ENCODE measurements around the gene TANGO6. TPM values are rescaled to one million over a fixed set of nuclear protein-coding genes. Genes with fewer than 3 reads are reported as not detected.

Gene TANGO6
- total RNA-seq, 1 donor from 2014 or later: 23.0 TPM

DNA sequence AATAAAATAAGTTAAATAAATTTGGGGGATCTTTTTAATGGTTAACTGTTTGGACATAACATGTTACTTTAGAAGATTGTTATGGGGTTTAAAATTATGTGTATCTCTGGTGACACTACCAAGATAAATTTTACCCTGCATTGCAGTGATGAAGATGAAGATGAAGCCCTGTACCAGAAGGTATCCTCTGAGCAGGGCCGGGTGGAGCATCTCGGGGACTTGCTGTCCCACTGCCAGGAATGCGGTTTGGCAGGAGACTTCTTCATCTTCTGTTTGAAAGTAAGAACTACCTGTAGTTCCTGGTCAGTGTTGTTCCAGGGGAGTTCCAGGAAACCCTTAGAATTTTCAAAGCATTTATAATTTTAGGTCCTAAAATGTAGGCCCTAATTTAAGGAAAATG lies 64.0 kb downstream of the TANGO6 start:
- DNase-seq (ENCODE audit: low spot score): no peak

DNA sequence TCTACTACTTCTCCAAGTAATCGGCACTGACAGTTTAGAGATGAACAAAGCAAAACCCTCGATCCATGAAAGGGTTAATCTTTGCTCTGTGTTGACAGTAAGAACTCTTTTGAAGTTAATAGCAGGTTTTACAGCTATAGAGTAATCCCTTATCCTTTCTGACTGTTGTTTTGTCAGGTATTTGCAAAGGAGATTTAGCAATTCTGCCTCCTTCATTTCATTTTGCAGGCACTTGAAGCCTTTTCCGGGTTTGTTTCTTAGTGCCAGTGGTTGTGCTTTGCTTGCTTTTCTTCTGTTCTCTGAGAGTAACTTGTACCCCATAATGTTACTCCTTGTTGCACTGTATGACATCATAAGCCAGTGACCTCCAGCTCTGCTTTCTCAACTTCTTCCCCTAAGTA lies 64.5 kb downstream of the TANGO6 start:
- no peak for DNase-seq (ENCODE audit: low spot score)

DNA sequence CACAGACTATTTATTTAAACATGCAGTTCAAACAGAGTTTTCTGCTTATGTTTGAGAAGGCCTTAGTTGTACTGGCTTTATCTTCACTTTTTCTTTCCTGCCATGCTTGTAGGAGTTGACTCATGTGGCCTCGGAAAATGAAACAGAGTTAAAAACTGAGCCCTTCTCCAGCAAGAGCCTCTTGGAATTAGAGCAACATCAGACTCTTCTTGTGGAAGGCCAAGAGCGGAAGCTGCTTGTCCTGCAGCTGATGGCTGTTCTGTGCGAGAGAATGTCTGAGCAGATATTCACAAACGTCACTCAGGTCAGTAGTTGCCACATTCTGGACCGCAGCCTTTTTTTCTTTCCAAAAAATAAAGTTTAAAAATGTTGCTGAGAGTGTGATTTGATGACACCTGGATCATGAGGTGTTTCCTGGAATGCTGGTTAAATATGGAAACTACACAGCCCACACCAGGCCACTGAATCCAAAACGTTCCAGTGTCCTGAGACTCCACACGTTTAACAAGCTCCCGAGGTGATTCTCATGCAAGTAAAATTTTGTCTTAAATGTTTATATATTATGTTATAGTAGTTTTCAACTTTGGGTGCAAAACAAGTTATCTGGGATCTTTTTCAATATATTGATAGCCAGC lies 65.9 kb downstream of the TANGO6 start:
- no peak for DNase-seq (ENCODE audit: low spot score)

DNA sequence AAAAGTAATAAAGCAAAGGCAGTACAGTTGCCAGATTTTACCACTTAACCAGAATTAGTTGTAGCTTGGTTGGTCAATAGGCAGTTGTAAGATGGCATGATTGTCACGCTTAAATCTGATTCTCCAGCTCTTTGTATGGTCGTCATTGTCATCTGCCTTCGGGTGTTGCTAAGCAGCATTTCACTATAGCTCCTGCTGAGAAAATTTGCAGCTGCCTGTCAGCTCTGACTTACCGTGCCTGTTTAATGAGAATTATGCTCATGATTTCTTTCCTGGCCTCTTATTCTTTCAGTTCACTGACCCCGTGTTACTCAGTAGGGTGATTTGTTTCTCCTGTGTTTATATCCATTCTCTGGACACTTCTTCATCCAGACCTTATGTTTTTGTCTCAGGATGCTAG lies 66.7 kb downstream of the TANGO6 start:
- DNase-seq (ENCODE audit: low spot score): no peak

DNA sequence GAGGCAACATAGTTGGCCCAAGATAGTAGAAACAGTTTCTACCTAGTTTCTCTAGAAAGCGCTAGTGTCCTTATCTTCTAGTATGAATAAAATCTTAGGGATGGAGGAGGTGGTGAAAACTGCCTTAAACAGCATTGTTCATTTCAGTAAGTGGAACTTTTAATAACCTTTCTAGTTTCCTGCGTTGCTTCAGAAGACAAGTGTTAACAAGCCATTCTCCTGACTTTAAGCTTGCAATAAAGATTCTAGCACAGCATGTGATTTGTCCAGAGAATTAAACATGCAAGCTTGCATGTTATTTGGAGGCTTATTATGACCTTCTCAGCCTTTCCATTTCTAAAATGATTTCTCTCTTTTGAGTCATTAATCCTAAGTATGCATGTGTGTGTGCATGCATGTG lies 72.3 kb downstream of the TANGO6 start:
- DNase-seq (ENCODE audit: low spot score): no peak

DNA sequence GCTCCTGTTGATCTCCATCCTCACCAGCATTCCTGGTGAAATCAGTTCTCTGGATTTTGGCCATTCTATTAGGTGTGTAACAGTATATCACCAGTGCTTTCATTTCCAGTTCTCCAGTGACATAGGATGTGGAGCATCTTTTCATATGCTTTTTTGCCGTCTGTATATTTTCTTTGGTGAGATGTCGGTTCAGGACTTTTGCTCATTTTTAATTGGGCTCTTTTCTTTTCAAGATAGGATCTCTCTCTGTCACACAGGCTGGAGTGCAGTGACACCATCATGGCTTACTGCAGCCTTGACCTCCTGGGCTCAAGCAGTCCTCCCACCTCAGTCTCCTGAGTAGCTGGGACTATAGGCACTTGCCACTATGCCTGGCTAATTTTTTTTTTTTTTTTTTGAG lies 74.2 kb downstream of the TANGO6 start:
- no peak for DNase-seq (ENCODE audit: low spot score)

DNA sequence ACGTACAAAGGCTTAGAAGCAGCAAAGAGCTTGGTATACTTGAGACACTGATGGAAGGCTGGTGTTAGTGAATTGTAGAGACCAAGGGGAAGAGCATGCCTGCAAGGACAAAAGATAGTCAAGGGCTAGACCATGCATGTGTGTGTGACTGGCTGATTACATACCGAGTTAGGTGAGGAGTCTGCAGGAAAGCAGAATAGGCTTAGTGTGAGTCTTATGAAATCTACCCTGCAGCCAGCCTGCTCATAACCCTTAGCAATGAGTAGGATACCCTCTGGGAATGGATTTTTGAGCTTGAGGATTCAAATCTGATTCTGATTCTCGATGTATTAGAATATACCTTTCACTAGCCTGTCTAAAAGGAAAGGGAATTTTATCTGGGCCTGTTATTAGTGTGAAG lies 77.0 kb downstream of the TANGO6 start:
- no peak for DNase-seq (ENCODE audit: low spot score)

DNA sequence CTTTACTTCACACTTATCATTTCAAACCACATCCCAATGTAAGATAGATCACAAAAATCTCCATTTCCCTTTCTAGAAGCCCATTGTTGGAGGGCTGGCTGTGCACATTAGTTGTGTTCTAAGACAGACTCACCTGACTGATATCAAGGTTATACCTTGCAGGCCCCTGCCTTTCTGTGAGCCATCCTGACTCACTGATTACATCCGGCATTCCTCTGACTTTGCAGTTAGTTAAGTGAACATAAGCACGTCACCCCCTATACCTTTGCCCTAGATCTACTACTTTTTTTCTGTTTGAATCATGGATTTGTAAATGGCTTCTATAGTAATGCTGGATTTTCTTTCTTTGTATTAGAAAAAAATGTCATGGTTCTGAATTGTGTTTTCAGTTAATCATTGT lies 78.3 kb downstream of the TANGO6 start:
- no peak for DNase-seq (ENCODE audit: low spot score)

DNA sequence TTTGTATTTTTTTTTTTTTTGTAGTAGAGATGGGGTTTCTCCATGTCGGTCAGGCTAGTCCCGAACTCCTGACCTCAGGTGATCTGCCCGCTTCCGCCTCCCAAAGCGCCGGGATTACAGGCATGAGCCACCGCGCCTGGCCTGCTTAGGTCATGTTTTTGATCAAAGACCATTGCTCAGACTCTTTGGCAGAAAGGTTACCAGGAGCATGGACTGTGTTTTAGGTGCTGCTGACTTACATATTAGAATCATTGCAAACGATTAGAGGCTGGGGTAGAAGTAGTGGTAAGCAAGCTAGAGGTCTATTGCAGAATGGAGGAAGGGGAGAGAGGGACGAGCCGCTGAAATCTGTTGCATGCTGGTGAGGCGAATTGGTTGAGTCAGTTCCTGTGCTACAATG lies 79.8 kb downstream of the TANGO6 start:
- no peak for DNase-seq (ENCODE audit: low spot score)

DNA sequence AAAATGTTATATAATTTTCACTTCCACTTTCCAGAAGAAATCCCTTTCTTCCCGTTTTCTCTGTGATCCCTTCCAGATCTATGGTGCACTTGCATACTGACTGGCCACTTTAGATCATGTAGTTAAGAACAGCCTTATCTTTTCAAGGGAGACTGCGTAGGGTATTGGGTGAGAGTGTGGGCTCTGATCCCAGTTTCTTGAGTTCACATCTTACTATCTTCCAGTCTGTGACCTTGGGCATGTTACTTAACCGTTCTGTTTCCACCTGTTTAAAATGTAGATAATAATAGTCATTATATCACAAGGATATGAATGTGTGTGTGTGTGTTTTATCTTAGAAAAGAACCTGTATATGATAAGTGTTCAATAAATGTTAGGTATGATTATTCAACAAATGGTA lies 83.7 kb downstream of the TANGO6 start:
- DNase-seq (ENCODE audit: low spot score): no peak

DNA sequence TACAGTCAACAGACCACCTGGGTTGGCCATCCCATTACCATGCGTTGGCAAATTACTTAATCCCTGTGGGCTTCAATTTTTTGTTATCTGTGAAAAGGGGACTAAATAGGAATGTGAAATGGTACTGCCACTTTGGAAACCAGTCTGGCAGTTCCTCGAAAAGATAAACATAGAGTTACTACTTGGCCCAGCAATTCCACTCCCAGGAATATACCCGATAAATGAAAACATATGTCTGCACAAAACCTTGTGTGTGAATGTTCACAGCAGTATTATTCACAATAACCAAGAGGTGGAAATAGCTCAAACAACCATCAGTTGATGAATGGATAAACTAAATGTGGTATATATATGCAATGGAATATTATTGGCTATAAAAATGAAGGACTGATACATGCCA lies 87.9 kb downstream of the TANGO6 start:
- DNase-seq (ENCODE audit: low spot score): no peak

DNA sequence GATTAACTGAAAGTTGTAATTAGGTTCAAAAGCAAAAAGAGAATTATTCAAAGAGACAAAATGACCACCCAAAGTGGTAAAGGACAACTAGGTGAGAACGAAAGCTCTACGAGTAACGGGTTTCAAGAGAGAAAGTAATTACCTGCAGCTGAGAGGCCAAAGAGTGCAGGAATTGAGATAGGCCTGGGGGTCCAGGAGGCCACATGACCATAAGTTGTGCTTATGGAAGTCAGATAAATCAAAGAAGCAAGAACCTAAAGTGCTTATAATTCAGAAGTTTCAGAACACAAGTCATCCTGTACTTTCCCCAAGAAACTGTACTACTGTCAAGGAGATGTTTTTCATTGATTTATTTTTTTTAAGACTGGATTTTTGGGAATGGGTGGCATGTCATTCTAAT lies 91.1 kb downstream of the TANGO6 start:
- DNase-seq (ENCODE audit: low spot score): no peak

DNA sequence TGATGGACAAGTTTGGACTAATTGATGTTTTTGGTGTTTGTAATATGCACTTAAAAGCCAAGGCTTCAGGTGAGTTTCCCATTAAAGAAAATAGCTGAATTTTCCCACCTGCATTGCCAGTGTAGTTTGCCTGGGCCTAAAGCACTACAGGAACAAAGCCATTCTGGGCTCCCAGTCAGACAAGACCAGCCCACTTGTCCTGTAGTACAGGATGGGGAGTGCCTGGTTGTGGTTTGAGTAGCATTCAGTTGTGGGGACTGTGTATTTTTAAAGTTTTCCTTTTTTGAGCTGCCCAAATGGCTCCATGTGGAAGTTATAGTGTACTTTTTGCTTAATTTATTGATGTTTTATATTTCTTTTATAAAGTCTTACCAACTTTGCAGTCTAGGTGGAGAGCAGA lies 91.7 kb downstream of the TANGO6 start:
- DNase-seq (ENCODE audit: low spot score): no peak

DNA sequence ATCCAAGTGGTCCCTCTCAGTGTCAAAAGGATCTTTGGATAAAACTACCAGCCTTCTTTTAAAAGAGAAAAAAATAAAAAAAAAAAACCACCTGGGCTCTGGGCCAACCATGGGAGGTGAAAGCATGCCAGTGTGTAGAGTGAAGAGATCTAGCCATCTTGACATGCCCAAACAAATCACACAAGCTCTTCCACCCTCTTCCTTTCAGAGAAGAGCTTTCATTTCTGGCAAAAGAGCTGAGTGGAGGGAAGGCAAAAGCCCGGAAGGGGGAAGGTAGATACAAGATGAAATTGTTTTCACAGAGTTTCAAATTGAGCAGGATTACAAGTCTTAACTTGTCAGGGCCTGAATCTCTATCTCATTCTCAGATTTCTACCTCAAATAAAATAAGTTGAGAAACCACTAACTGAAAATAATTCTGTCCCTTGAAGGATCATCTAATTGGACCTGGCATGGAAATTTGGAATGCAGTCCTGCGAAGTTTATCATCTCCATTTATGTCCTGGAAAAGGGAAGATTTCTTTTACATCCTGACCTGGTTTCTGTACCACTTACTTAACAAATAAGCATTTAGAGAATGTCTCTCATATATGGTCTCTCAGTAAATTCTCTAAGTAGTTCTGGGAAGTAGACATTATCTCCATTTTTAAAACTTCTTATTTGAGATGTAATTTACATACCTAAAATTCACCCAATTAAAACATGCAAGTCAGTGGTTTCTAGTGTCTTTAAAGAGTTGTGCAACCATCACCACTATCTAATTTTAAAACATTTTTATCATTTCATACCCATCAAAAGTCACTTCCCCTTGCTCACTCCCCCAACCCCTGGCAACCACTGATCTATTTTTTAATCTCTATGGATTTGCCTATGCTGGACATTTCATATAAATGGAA lies 93.7 kb downstream of the TANGO6 start:
- DNase-seq (ENCODE audit: low spot score): no peak

DNA sequence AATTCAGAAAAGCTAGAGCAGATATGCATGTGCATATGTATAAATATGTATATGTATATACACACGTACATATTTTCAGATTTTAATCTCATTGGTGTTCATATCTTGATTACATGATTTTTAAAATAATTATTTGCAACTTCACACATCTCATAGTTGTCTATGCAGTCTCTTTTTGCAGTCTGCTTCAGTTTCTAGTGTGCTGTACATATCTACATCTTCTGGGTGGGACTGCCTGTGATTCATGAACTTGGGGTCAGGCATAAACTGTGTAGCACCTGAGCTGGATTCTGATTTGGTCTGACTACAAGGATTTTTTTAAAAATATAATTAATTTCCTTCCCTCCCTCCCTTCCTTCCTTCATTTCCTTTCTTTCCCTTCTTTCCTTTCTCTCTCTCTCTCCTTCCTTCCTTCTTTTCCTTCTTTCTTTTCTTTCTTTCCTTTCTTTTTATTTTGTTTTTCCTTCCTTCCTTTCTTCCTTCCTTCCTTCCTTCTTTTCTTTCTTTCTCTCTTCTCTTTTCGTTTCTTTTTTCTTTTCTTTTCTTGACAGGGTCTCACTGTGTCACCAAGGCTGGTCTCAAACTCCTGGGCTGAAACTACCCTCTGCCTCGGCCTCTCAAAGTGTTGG lies 96.5 kb downstream of the TANGO6 start:
- DNase-seq (ENCODE audit: low spot score): no peak

DNA sequence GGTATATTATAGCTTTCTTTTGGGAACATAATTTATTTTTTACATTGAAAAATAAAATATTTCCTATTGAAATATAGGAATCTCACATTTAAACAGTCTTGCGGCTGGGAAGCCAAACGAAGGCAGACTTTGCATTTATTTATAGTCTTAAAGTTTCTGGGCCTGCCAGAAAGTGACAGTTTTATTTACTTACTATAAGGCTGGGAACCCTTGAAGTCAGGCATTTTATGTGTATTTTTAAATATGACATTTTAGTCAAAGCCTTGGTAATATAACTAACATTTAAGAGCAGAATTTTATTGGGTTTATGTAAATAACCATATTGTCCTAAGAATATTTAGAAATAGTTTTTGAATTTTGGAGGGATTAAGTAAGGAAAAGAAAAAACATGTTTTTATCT lies 97.5 kb downstream of the TANGO6 start:
- DNase-seq (ENCODE audit: low spot score): no peak

DNA sequence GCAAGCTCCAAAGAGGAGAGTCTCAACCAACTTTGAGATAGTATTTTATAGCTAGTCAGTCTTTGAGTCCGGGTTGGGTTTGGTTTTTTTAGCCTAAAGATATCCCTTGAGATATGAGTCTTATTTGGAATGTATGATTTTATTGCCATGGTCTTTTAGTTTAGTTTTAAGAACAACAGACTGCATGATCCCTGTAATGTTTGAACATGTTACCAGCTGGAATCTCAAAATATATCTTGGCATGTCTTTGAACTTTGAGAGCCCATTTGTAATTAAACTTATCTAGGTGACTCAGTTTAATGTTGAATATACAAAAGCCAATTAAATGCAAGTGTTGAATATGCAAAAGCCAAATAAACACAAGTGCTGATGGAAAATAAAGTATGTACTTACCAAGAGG lies 100.6 kb downstream of the TANGO6 start:
- DNase-seq (ENCODE audit: low spot score): no peak

DNA sequence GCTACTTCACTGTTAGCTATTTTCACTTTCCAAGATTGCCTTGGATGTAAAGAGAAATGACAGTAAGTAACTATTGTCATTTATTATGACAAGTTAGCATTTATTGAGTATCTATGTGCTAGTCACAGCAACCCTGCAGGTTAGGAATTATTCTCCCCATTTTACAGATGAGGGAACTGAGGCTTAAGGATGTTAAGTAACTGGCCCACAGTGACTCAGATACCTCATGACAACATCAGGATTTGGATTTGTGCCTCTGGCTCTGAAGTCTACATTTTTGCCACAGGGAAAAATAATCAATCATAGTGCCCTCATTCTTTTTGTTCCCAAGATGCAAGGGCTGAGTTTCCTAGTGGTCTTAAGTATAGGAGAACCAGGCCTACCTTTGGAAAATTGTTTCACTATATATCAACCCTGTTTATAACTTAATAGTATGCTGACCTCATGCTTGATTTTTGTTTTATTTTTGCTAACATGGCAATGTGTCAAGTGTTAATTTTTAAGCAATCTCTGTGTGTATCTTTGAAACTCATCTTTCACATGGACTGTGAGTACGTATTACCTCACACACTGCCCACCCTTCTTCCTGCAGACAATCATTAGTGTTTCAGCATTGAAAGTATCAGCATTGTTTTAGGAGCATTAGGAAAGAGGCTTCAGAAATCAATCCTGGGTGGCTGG lies 105.0 kb downstream of the TANGO6 start:
- DNase-seq (ENCODE audit: low spot score): no peak

DNA sequence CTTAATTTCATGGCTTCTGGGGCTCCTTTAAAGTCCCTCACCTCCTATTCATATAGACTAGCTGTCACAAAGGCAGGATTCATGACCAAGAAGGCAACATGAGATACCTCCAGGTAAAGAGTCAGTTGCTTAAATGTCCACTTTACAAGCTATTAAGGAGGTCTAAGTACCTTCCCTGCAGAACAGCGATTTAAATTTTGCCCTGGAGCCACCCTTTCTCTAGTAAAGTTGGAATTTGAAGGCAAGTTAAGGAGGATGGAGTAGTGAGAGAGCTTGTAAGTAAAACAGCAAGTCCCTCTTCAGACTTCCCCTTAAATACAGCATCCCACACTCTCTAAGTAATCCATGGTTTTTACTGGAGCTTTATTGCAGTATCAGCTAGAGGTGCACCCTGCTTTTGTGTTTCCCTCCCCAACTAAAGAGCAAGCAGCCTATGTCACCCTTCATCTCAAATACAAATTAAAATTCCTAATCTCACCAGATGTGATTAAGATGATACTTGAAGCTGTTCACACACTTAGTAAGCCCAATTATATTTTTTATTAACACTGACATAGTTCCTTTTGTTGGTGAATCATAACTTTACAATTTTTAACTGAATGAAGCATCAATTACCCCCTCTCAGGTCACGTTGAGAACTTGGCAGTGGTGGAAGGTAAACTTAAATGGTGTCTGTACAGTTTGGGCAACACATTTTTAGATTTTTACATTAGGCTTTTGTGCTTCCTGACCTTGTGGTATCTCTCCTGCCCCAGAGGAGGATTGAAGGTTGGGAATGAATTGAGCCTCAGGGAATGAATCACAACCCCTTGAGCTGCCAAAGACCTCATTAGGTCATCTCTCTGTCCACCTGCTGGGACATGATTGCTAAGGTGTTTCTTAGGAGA lies 108.9 kb downstream of the TANGO6 start:
- DNase-seq (ENCODE audit: low spot score): no peak

DNA sequence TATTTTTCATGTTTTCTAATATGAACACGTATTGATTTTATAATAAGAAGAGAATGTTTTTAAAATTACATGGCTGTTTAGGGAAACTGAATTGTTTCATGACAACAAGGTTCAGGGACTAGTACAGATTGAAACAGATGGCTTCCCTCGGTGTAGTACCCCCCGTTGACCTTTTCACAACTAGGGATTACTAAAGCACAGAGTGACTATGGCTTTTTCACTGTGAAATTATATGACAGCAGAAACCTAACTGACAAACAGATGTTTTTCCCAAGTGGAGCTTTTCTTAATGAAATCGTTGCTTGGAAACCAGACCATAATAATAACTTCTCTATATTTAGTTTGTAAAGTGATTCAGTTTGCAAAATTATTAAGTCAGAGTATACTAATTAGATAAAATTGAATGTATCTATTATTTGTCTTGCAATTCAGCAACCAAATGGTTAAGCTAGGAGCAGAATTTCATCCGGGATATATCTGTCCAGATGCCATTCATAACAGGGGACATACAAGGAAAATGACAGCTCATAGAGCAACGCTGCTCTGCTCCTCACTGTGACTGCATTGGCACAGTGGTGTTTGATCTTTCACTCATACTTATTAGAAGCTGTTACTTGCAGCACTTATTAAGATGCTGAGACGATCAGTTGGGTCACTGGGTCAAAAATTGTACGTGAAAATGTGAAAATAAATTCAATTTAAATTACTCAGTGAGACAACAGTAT lies 111.7 kb downstream of the TANGO6 start:
- no peak for DNase-seq (ENCODE audit: low spot score)
